Measurements from ENCODE around the gene INKA2.

DNA sequence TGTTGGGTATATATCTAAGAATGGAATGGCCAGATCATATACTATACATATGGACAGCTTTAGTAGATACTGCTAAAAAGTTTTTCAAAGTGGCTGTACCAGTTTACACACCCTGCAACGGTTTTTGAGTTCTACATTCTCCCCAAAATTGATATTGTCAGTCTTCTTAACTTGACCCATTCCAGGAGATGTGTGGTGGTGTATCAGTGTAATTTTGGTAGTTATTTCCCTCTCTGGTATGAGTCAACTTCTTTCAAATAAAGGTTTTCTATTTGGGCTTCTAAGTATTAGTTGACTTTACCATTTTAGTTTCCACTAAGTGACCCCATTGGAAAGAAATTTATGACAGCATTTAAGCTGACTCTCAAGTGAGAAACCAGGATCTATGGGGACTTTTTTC is 29.2 kb downstream of the INKA2 start:
- TF ChIP-seq CTCF (conservative IDR thresholded peaks at IDR 0.05; ENCODE audit: low read length) (no peak), EZH2phosphoT487 (IDR thresholded peaks at IDR 0.05; ENCODE audit: borderline replicate concordance) (no peak)

All from Loucy (cell line).